ENCODE data around the gene GRIA4.

DNA sequence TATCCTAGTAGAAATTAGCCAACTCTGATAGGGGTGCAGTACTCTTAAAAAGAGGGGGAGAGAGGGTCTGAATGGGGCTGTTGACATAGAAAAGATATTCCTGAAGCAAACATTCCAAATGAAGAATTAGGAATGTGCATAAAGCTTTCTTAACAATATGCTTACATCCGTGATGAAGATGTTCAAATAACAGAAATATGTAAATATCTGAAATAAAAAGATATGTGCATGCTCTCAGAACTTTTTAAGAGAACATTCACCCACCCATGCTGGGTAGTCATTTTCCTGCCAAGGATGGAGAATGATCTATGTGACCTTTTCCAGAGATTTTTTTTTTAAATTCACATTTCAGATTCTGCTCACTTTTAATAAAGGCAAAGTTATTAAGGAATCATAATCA, 80.6 kb downstream of the GRIA4 start:
- TF ChIP-seq POLR2AphosphoS5 (IDR thresholded peaks at IDR 0.05; ENCODE audit: low read depth, low read length) (no peak), POLR2A (IDR thresholded peaks at IDR 0.05; ENCODE audit: low read depth, low read length) (no peak)
